Fibroblast of pulmonary artery (primary cell): ENCODE data around the gene RHCE.

ENCODE experiments used
- DNase-seq: peaks from one replicate; pipeline ENCODE4 v3.0.0-alpha.2; 2010; ENCODE audit warnings: low read depth
- H3K4me3 ChIP-seq: replicated peaks from 2 replicates; pipeline ENCODE4 v1.5.1; 2011; ENCODE audit warnings: low read depth, mild to moderate bottlenecking, control low read depth, low read length, moderate library complexity
- CTCF ChIP-seq: IDR thresholded peaks from 2 replicates; pipeline ENCODE4 v1.5.1; 2011; ENCODE audit warnings: mild to moderate bottlenecking, control low read depth, low read length, inconsistent platforms; ENCODE audit errors: missing control alignments

RHCE gene

GRCh38 chr1:25460020-25460419, 39.4 kb upstream of the RHCE start:
- TF ChIP-seq CTCF = no peak
- DNase-seq = no peak
- no peak overlapping the region for H3K4me3 ChIP-seq

- TF ChIP-seq CTCF = no peak
- no peak overlapping the region for H3K4me3 ChIP-seq
These were observed 38.1 kb upstream of the RHCE start for GRCh38 chr1:25458541-25459298.

GRCh38 chr1:25456502-25456901, 35.9 kb upstream of the RHCE start:
- TF ChIP-seq CTCF = no peak
- no peak for DNase-seq

More at GRCh38 chr1:25458541-25459298, 38.1 kb upstream of the RHCE start:
- no peak for DNase-seq

GRCh38 chr1:25451908-25452307, 31.3 kb upstream of the RHCE start:
- H3K4me3 ChIP-seq = no peak overlapping the region
- DNase-seq = no peak
- TF ChIP-seq CTCF = no peak

More at GRCh38 chr1:25456502-25456901, 35.9 kb upstream of the RHCE start:
- H3K4me3 ChIP-seq = no peak overlapping the region

- TF ChIP-seq CTCF = no peak
These were observed 30.3 kb upstream of the RHCE start for GRCh38 chr1:25450891-25451290.

GRCh38 chr1:25447547-25447946, 26.9 kb upstream of the RHCE start:
- H3K4me3 ChIP-seq = no peak overlapping the region
- DNase-seq = no peak
- no peak for TF ChIP-seq CTCF

More at GRCh38 chr1:25450891-25451290, 30.3 kb upstream of the RHCE start:
- no peak overlapping the region for H3K4me3 ChIP-seq
- no peak for DNase-seq
